ENCODE measurements around the gene GPR68.

GRCh38 chr14:91184559-91184958, 59.9 kb downstream of the GPR68 start:
- no peak for TF ChIP-seq POLR2AphosphoS5 (IDR thresholded peaks at IDR 0.05; ENCODE audit: borderline replicate concordance, low read depth, low read length)
- no peak for TF ChIP-seq EZH2 (IDR thresholded peaks at IDR 0.05)
- TF ChIP-seq FOXP2 (optimal IDR thresholded peaks at IDR 0.05; ENCODE audit: control extremely low read depth, extremely low read length, insufficient read depth) = no peak
